ENCODE results near the gene PET117.
A peak's percentile ranks its signal among the peaks of the same experiment; 100 is the strongest.
"Not testable (repeated sequence)": the region's sequence is repeated elsewhere in the genome, so short reads cannot be mapped to it uniquely, and the experiment has no call there.

The PET117 gene

GRCh38 chr20:18137412-18138265 is at the start of gene PET117, which contains the start of gene KAT14:
Gene PET117 (plus strand): TSS chr20:18137863. CDS start chr20:18137956, 93 bp downstream.
Gene KAT14 (plus strand): TSS chr20:18137863. CDS start chr20:18142661, 4,798 bp downstream.
- Mint-ChIP-seq H3K36me3 (ENCODE audit: low read depth) (peaks cover 8% of the 10 kb centered on the region), H3K4me3 (peak within 1 kb of the TSS; percentile 91 to 95 (median 94)), H3K27ac (peak within 1 kb of the TSS; percentile 89 to 96 (median 94)), H3K4me1 (peaks cover 23% of the 10 kb centered on the region), H3K9me3 (no peaks in the 10 kb centered on the region), H3K27me3 (ENCODE audit: low read depth) (no peaks in the 10 kb centered on the region)
- TF ChIP-seq, protein P1, sequence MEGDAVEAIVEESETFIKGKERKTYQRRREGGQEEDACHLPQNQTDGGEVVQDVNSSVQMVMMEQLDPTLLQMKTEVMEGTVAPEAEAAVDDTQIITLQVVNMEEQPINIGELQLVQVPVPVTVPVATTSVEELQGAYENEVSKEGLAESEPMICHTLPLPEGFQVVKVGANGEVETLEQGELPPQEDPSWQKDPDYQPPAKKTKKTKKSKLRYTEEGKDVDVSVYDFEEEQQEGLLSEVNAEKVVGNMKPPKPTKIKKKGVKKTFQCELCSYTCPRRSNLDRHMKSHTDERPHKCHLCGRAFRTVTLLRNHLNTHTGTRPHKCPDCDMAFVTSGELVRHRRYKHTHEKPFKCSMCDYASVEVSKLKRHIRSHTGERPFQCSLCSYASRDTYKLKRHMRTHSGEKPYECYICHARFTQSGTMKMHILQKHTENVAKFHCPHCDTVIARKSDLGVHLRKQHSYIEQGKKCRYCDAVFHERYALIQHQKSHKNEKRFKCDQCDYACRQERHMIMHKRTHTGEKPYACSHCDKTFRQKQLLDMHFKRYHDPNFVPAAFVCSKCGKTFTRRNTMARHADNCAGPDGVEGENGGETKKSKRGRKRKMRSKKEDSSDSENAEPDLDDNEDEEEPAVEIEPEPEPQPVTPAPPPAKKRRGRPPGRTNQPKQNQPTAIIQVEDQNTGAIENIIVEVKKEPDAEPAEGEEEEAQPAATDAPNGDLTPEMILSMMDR (IDR thresholded peaks at IDR 0.05; ENCODE audit: unreplicated experiment in 3 of 3): no peak

DNA sequence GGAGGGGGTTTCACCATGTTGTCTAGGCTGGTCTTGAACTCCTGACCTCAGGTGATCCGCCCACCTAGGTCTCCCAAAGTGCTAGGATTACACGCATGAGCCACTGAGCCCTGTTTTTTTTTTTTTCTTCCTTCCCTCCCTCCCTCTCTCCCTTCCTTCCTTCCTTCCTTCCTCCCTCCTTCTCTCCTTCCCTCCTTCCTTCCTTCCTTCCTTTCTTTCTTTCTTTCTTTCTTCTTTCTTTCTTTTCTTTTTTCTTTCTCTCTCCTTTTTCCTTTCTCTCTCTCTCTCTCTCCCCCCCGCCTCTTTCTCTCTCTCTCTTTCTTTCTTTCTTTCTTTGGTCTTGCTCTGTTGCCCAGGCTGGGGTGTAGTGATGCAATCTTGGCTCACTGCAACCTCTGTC is 49.4 kb upstream of the PET117 start:
- not testable (repeated sequence) for H3K36me3 Mint-ChIP-seq (ENCODE audit: low read depth); H3K4me1 Mint-ChIP-seq; H3K27ac Mint-ChIP-seq; H3K4me3 Mint-ChIP-seq; H3K27me3 Mint-ChIP-seq (ENCODE audit: low read depth); H3K9me3 Mint-ChIP-seq

DNA sequence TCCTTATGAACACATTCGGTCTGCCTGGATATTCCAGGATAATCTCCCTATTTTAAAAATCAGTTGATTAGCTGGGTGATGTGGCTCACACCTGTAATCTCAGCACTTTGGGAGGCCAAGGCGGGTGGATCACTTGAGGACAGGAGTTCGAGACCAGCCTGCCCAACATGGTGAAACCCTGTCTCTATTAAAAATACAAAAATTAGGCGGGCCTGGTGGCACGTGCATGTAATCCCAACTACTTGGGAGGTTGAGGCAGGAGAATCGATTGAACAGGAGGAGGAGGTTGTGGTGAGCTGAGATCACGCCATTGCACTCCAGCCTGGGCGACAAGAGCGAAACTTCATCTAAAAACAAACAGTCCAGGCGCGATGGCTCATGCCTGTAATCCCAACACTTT is 48.8 kb upstream of the PET117 start:
- H3K27ac Mint-ChIP-seq; H3K36me3 Mint-ChIP-seq (ENCODE audit: low read depth); H3K4me1 Mint-ChIP-seq; H3K27me3 Mint-ChIP-seq (ENCODE audit: low read depth); H3K4me3 Mint-ChIP-seq; H3K9me3 Mint-ChIP-seq: not testable (repeated sequence)

- H3K27me3 Mint-ChIP-seq (ENCODE audit: low read depth): peaks cover 6% of the 10 kb centered on the region
- TF ChIP-seq, protein P1 (IDR thresholded peaks at IDR 0.05; ENCODE audit: unreplicated experiment in 3 of 3): no peak
- H3K36me3 Mint-ChIP-seq (ENCODE audit: low read depth): no peaks in the 10 kb centered on the region
- no peaks in the 10 kb centered on the region for H3K4me1 Mint-ChIP-seq
- no peaks in the 10 kb centered on the region for H3K9me3 Mint-ChIP-seq
- H3K4me3 Mint-ChIP-seq: no peak overlapping the region
- no peak overlapping the region for H3K27ac Mint-ChIP-seq
These were observed 47.6 kb upstream of the PET117 start for GRCh38 chr20:18090044-18090443.

GRCh38 chr20:18090477-18090876 is 47.2 kb upstream of the PET117 start:
- no peaks in the 10 kb centered on the region for H3K4me1 Mint-ChIP-seq
- H3K27me3 Mint-ChIP-seq (ENCODE audit: low read depth): peaks cover 6% of the 10 kb centered on the region
- H3K9me3 Mint-ChIP-seq: no peaks in the 10 kb centered on the region
- TF ChIP-seq, protein P1 (IDR thresholded peaks at IDR 0.05; ENCODE audit: unreplicated experiment in 3 of 3): no peak
- no peak overlapping the region for H3K27ac Mint-ChIP-seq
- no peak overlapping the region for H3K4me3 Mint-ChIP-seq
- no peaks in the 10 kb centered on the region for H3K36me3 Mint-ChIP-seq (ENCODE audit: low read depth)

GRCh38 chr20:18091623-18092022 is 46.0 kb upstream of the PET117 start:
- Mint-ChIP-seq H3K27me3 (ENCODE audit: low read depth) (peaks cover 6% of the 10 kb centered on the region), H3K9me3 (no peaks in the 10 kb centered on the region), H3K36me3 (ENCODE audit: low read depth) (no peaks in the 10 kb centered on the region), H3K4me1 (no peaks in the 10 kb centered on the region), H3K4me3 (no peak overlapping the region), H3K27ac (no peak overlapping the region)
- TF ChIP-seq, protein P1 (IDR thresholded peaks at IDR 0.05; ENCODE audit: unreplicated experiment in 3 of 3): no peak

DNA sequence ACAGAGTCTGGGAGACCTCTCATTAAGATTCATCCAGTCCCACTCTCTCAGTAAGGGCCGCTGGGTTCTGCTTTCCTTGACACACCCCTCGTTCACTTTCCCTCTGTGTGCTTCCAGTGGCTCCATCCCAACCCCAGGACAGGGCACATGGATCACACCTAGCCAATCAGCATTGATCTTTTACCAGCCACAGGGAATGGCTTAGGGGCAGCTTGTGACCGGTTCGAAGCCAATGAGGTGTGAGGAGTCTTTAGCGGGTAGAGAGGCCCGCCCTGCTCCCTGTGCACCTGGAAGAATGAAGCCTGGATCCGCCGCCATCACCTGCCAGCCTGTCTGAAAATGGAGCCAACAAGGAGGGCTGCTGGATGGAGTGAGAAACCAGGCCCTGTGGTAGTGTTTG is 44.8 kb upstream of the PET117 start:
- no peaks in the 10 kb centered on the region for H3K4me1 Mint-ChIP-seq
- no peaks in the 10 kb centered on the region for H3K36me3 Mint-ChIP-seq (ENCODE audit: low read depth)
- TF ChIP-seq, protein P1 (IDR thresholded peaks at IDR 0.05; ENCODE audit: unreplicated experiment in 3 of 3): no peak
- no peak overlapping the region for H3K27ac Mint-ChIP-seq
- H3K4me3 Mint-ChIP-seq: no peak overlapping the region
- peaks cover 6% of the 10 kb centered on the region for H3K27me3 Mint-ChIP-seq (ENCODE audit: low read depth)
- H3K9me3 Mint-ChIP-seq: no peaks in the 10 kb centered on the region

All from nephron (organoid).